ENCODE results near the gene BCL2L11.

DNA sequence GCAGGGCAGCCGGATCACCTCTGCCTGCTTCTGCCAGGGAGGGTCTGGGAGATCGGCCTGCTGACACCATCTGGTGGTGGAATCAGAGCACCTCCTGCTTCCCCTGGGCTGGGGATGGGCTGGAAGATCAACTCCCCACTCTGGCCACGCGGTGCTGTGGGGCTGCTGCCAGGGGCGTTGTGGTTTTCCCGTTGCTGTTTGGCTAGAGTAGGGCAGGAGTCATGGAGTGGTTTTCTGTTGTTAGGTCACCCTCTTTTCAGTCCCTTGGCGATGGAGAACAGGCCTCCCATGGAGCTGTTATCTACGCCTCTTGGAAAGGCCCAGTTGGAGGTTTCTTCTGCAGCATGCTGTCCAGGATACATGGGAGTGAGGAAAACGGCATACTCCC, 15.2 kb downstream of the BCL2L11 start:
- no peak for TF ChIP-seq GATAD2B (IDR thresholded peaks at IDR 0.05; ENCODE audit: borderline replicate concordance)
- no peak for TF ChIP-seq CBFB (CRISPR knock-in tag; IDR thresholded peaks at IDR 0.05)
- TF ChIP-seq, protein P1, sequence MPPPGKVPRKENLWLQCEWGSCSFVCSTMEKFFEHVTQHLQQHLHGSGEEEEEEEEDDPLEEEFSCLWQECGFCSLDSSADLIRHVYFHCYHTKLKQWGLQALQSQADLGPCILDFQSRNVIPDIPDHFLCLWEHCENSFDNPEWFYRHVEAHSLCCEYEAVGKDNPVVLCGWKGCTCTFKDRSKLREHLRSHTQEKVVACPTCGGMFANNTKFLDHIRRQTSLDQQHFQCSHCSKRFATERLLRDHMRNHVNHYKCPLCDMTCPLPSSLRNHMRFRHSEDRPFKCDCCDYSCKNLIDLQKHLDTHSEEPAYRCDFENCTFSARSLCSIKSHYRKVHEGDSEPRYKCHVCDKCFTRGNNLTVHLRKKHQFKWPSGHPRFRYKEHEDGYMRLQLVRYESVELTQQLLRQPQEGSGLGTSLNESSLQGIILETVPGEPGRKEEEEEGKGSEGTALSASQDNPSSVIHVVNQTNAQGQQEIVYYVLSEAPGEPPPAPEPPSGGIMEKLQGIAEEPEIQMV (tag; conservative IDR thresholded peaks at IDR 0.05; ENCODE audit: low read depth) = no peak
- TF ChIP-seq C11orf30 (IDR thresholded peaks at IDR 0.05; ENCODE audit: low read depth) = no peak
- no peak for TF ChIP-seq SMAD1 (IDR thresholded peaks at IDR 0.05; ENCODE audit: low read depth, low read length, partially characterized antibody)
